AG09309 (cell line): Measurements from ENCODE around the gene VSIG2.

Experiments used
- DNase-seq: peaks from one replicate; pipeline ENCODE4 v3.0.0-alpha.2; 2010; ENCODE audit warnings: low read depth
- H3K4me3 ChIP-seq: 2 replicates; pipeline ENCODE4 v1.5.1; 2011; ENCODE audit warnings: mild to moderate bottlenecking, low read depth, low read length, moderate library complexity; ENCODE audit not compliant: control insufficient read depth
- TF ChIP-seq, protein P1 (sequence below): IDR thresholded peaks from 2 replicates; pipeline ENCODE4 v1.5.1; 2011; ENCODE audit warnings: mild to moderate bottlenecking, low read depth, low read length, inconsistent platforms; ENCODE audit not compliant: insufficient read depth, control insufficient read depth; ENCODE audit errors: missing control alignments

VSIG2 gene

GRCh38 chr11:124793466-124794278, 41.6 kb upstream of the VSIG2 start:
- TF ChIP-seq, protein P1, sequence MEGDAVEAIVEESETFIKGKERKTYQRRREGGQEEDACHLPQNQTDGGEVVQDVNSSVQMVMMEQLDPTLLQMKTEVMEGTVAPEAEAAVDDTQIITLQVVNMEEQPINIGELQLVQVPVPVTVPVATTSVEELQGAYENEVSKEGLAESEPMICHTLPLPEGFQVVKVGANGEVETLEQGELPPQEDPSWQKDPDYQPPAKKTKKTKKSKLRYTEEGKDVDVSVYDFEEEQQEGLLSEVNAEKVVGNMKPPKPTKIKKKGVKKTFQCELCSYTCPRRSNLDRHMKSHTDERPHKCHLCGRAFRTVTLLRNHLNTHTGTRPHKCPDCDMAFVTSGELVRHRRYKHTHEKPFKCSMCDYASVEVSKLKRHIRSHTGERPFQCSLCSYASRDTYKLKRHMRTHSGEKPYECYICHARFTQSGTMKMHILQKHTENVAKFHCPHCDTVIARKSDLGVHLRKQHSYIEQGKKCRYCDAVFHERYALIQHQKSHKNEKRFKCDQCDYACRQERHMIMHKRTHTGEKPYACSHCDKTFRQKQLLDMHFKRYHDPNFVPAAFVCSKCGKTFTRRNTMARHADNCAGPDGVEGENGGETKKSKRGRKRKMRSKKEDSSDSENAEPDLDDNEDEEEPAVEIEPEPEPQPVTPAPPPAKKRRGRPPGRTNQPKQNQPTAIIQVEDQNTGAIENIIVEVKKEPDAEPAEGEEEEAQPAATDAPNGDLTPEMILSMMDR, result peak; percentile 66
- H3K4me3 ChIP-seq, result no peak overlapping the region
- no peak for DNase-seq

DNA sequence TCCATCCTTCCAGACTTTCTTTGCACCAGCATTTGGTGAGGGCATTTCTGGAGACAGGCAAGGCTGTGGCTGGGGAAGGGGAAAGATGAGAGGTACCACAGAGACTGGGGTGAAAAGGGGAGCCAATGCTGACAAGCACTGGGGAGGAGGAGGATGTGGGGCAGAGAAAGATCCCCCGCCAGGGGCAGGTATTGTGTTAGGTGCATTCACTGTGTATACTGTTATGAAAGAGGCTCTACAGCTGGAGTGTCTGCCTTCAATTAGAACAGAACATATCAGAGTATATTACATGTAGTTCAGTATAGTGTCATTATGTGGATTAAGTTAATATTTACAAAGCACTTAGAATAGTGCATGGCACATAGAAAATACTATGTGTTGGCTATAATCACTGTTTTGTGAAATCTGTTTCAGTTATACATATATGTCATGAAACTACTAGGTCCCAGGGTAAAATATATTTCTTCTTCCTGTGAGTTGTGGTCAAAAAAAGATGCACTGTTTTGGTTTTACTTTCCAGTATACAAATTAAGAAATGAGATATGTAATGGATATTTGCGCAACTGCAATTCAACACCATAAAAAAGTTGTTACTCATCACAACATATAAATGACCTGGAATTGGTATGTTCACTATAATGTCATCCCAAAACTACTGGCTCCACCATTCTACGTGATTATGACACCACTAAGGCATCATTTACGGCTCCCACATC, 39.7 kb upstream of the VSIG2 start:
- no peak for DNase-seq
- TF ChIP-seq, protein P1, result no peak
- no peak overlapping the region for H3K4me3 ChIP-seq

DNA sequence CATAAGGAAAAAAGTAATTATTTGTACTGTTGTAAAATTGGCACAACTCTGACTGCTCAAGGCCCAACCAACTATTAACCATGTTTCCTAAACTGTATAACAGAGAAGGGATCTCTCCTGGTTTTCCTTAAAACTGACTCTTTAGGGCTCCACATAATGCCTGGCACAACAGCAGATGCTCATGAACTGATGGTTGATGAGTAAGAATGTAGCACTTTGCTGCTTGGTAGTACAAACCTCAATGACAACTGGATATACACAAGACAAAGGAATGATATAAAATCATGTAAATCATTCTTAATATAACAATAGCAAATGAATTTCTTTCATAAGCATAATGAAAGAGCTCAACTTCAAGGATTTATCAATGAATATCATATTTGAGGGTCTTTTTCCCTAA, 36.5 kb upstream of the VSIG2 start:
- no peak overlapping the region for H3K4me3 ChIP-seq
- no peak for DNase-seq
- TF ChIP-seq, protein P1, result no peak

DNA sequence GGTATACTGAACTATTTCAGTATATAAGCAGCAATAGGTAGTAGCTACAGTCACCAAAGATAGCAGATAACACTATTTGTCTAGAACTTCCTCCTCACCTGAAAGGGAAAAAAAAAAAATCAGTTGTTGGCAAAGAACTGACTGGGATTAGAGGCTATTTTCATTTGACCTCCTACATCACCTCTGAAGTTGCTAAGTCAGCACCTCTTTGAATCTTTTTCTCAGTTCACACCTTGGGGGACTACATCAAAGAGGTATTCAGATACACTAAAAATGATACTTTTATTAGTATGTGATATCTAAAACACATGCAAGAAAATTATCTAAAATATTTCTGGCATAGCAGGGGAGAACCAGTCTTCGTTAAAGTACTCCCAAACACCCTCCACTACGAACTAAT, 32.0 kb upstream of the VSIG2 start:
- no peak for DNase-seq
- no peak overlapping the region for H3K4me3 ChIP-seq
- TF ChIP-seq, protein P1, result no peak

GRCh38 chr11:124783002-124783401, 30.9 kb upstream of the VSIG2 start:
- no peak for DNase-seq
- no peak overlapping the region for H3K4me3 ChIP-seq
- TF ChIP-seq, protein P1, result no peak

DNA sequence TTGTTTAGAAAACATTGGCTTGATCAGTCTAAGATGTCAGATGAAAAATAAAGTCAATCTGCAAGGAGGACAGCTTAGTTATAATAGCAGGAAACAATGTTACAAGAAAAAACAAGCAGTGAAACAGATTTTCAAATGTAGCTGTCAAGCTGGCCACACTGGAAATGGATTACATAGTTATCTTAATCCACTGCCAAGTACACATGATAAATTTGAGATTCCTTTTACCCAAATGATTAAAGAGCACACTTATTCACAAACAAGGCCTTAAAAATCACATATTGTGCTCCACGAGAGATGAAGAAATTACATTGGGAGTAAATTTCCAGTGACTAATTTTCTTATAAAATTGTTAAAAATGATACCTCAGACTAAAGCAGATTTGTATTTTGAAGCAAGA, 27.5 kb upstream of the VSIG2 start:
- no peak overlapping the region for H3K4me3 ChIP-seq
- DNase-seq, result no peak
- TF ChIP-seq, protein P1, result no peak
